Psoas muscle (tissue), 8 donors: ENCODE measurements around the gene TECTA. TPM values are rescaled to one million over a fixed set of nuclear protein-coding genes. Genes with fewer than 3 reads are reported as not detected.

Source experiments
- ATAC-seq, 4 donors: fragments of 200-7000 bp; cut with Tn5 transposase; one replicate each; pipeline ENCODE4 v1.9.1; 2020; ENCODE audit warnings: moderate library complexity in 3 of 4, mild to moderate bottlenecking in 2 of 4
- DNase-seq, 2 donors: peaks; one replicate each; pipeline ENCODE4 v3.0.0-alpha.2; 2020
- H3K27ac ChIP-seq: fragments of 200-600 bp; one replicate; pipeline ENCODE4 v1.8.0; 2022
- H3K27me3 ChIP-seq, 3 donors: fragments of 200-600 bp in 1 of 3; one replicate each; pipeline versions ENCODE4 v1.6.1 to v1.8.0; 2013 to 2022; ENCODE audit warnings: low read length in 2 of 3, mild to moderate bottlenecking in 2 of 3, moderate library complexity in 1 of 3; ENCODE audit not compliant: insufficient read depth in 3 of 3
- H3K36me3 ChIP-seq, 2 donors: fragments of 200-600 bp in 1 of 2; one replicate each; pipeline versions ENCODE4 v1.6.1 to v1.8.0; 2013 to 2022; ENCODE audit warnings: low read depth in 1 of 2, mild to moderate bottlenecking in 1 of 2, moderate library complexity in 1 of 2; ENCODE audit not compliant: insufficient read depth in 1 of 2
- H3K4me1 ChIP-seq: fragments of 200-600 bp; one replicate; pipeline ENCODE4 v1.8.0; 2022
- H3K4me3 ChIP-seq: fragments of 200-600 bp; one replicate; pipeline ENCODE4 v1.8.0; 2022; ENCODE audit warnings: mild to moderate bottlenecking
- H3K9me3 ChIP-seq: fragments of 200-600 bp; one replicate; pipeline ENCODE4 v1.8.0; 2022
- CTCF ChIP-seq: fragments of 200-600 bp; IDR thresholded peaks from one replicate; pipeline ENCODE4 v1.8.0; 2022; ENCODE audit warnings: antibody characterized with exemption
- WGBS, 3 donors: extraction: QIAGEN DNeasy Blood & Tissue Kit; methylation state at CpG; one replicate each; pipeline versions ENCODE4 v1.1.6 to v1.1.7; 2013; 5-methylcytosine and 5-hydroxymethylcytosine counted together
- intact Hi-C, 2 donors: fragments of 100-400 bp; cut with DNase I; formaldehyde crosslinking; loops; one replicate each; pipeline versions ENCODE4 v1.11.0 to v1.14.2; 2022
- polyA plus RNA-seq, 3 donors: library from polyadenylated mRNA; stranded (reverse); fragments of 200-250 nt; gene quantifications; one replicate each; pipeline ENCODE4 v1.2.3, GENCODE V29; 2013
- total RNA-seq, 4 donors: library from RNA; stranded (reverse); fragmentation: NEBNext Ultra II Directional in 2 of 4; extraction: Animal tissue kit (Norgen Biotek cat#: 25700) in 2 of 4; gene quantifications; one replicate each; pipeline versions ENCODE4 v1.2.1 to v1.2.4, GENCODE V29; 2021 to 2023
- donor health status: healthy with polysubstance abuse.
- donor health status: DM: no; HTN: no; CAD: no; lungs with moderate emphysema.
- donor health status: Bipolar disorder and iron deficiency.
- donor health status: healthy.
- donor health status: DM: yes; HTN: yes; CAD: no.
- donor health status: DM: no; HTN: no; CAD: no.
- donor health status: DM: no; HTN: no; CAD: no.
- donor health status: DM: yes; HTN: yes; CAD: no.

The TECTA gene
- total and polyA plus RNA-seq, 7 donors, result 0.10 to 2.6 (median 0.30) TPM

- Histone ChIP-seq H3K4me3 (no peak overlapping the region), H3K9me3 (no peaks in the 10 kb centered on the region), H3K27ac (no peak overlapping the region), H3K4me1 (no peaks in the 10 kb centered on the region), H3K36me3 (no peaks in the 10 kb centered on the region), H3K27me3 (no peaks in the 10 kb centered on the region)
- no peak for DNase-seq
- 76 to 80% (median 79%) methylated on average over 3 of the region's 3 CpGs for WGBS, 3 donors
- intact Hi-C loops, result no loop called here
- no peak for ATAC-seq
- TF ChIP-seq CTCF, result no peak
Measured at GRCh38 chr11:121122328-121122727, 21.3 kb downstream of the TECTA start.

- 67 to 76% (median 72%) methylated on average over 6 of the region's 6 CpGs for WGBS, 3 donors
- no peak overlapping the region for H3K4me3 ChIP-seq
- ATAC-seq (no peak), DNase-seq (no peak)
- no peak for TF ChIP-seq CTCF
- no peaks in the 10 kb centered on the region for H3K4me1 ChIP-seq
- no peaks in the 10 kb centered on the region for H3K27me3 ChIP-seq
- no peak overlapping the region for H3K27ac ChIP-seq
- no peaks in the 10 kb centered on the region for H3K9me3 ChIP-seq
- intact Hi-C loops, result no loop called here
- no peaks in the 10 kb centered on the region for H3K36me3 ChIP-seq
Measured at GRCh38 chr11:121123496-121124069, 22.5 kb downstream of the TECTA start.

- H3K9me3 ChIP-seq, result no peaks in the 10 kb centered on the region
- H3K27ac ChIP-seq, result no peak overlapping the region
- H3K4me1 ChIP-seq, result no peaks in the 10 kb centered on the region
- intact Hi-C loops, result no loop called here
- ATAC-seq, result no peak
- DNase-seq, result no peak
- 97% methylated on average over 30 of the region's 30 CpGs for WGBS, 3 donors
- no peaks in the 10 kb centered on the region for H3K27me3 ChIP-seq
- no peak for TF ChIP-seq CTCF
- H3K36me3 ChIP-seq, result no peaks in the 10 kb centered on the region
- no peak overlapping the region for H3K4me3 ChIP-seq
Measured at GRCh38 chr11:121127809-121128208, 26.8 kb downstream of the TECTA start.

GRCh38 chr11:121129362-121130340 is 28.6 kb downstream of the TECTA start:
- 94 to 95% (median 95%) methylated on average over 29 of the region's 29 CpGs for WGBS, 3 donors
- Histone ChIP-seq H3K36me3 (no peaks in the 10 kb centered on the region), H3K27ac (no peak overlapping the region), H3K9me3 (no peaks in the 10 kb centered on the region), H3K27me3 (no peaks in the 10 kb centered on the region), H3K4me1 (no peaks in the 10 kb centered on the region), H3K4me3 (no peak overlapping the region)
- ATAC-seq, result no peak
- no peak for DNase-seq
- no peak for TF ChIP-seq CTCF
- intact Hi-C loops, result no loop called here
